Adrenal gland (tissue), 5 donors: Measurements from ENCODE around the gene TMEM121B.

ENCODE experiments used
- POLR2A ChIP-seq, 2 donors: fragments of 450-650 bp; IDR thresholded peaks; one replicate each; pipeline ENCODE4 v1.6.1; 2017; ENCODE audit warnings: antibody characterized with exemption in 2 of 2, mild to moderate bottlenecking in 2 of 2, moderate library complexity in 1 of 2
- TF ChIP-seq, protein P1 (sequence below), 6 experiments: fragments of 450-650 bp in 4 of 6; fragments of 200-600 bp in 2 of 6; sonication (generic) in 1 of 6; IDR thresholded peaks; 1 replicate in 5 of 6; 2 replicates in 1 of 6; pipeline versions ENCODE4 v1.5.1 to v1.8.0; 2016 to 2021; ENCODE audit warnings: antibody characterized with exemption in 6 of 6, mild to moderate bottlenecking in 2 of 6, moderate library complexity in 1 of 6
- donor health status: DM: no; HTN: no; CAD: no.

DNA sequence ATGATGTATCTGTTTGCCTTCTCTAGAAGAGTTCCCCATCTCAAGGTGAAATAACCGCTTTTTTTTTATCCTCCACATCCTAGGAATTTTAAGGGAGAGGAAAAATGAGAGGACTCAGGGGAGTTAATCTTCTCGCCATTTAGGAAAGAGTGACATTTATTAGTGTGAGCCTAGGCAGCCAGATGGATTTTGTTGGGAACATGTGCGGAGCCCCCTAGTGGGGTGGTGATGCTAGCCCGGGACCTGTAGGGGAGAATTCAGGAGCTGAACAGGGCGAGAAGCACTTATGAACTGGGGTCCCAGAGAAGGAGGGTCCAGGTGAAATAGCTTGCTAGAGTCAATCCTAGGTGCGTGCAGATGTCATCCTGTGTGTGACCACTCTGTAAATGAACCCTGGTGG is 25.6 kb downstream of the TMEM121B start:
- no peak for TF ChIP-seq POLR2A (IDR thresholded peaks at IDR 0.05)
- TF ChIP-seq, protein P1, sequence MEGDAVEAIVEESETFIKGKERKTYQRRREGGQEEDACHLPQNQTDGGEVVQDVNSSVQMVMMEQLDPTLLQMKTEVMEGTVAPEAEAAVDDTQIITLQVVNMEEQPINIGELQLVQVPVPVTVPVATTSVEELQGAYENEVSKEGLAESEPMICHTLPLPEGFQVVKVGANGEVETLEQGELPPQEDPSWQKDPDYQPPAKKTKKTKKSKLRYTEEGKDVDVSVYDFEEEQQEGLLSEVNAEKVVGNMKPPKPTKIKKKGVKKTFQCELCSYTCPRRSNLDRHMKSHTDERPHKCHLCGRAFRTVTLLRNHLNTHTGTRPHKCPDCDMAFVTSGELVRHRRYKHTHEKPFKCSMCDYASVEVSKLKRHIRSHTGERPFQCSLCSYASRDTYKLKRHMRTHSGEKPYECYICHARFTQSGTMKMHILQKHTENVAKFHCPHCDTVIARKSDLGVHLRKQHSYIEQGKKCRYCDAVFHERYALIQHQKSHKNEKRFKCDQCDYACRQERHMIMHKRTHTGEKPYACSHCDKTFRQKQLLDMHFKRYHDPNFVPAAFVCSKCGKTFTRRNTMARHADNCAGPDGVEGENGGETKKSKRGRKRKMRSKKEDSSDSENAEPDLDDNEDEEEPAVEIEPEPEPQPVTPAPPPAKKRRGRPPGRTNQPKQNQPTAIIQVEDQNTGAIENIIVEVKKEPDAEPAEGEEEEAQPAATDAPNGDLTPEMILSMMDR (IDR thresholded peaks at IDR 0.05), result peak in 1 of 6 experiments; percentile 7
